Ovary (tissue), 9 donors: Measurements from ENCODE around the gene SAA4. TPM values are rescaled to one million over a fixed set of nuclear protein-coding genes. Genes with fewer than 3 reads are reported as not detected.

Experiments
- DNase-seq, 5 donors: peaks; one replicate each; pipeline ENCODE4 v3.0.0-alpha.2; 2019 to 2020
- H3K27ac ChIP-seq, 2 donors: fragments of 200-600 bp; one replicate each; pipeline versions ENCODE4 v1.5.1 to v1.8.0; 2019 to 2022
- H3K27me3 ChIP-seq: fragments of 200-600 bp; one replicate; pipeline ENCODE4 v1.8.0; 2022
- H3K36me3 ChIP-seq: fragments of 200-600 bp; sonication (generic); one replicate; pipeline ENCODE4 v1.5.1; 2019
- H3K4me1 ChIP-seq: one replicate; pipeline ENCODE4 v1.8.1; 2013; ENCODE audit warnings: mild to moderate bottlenecking, moderate library complexity; ENCODE audit not compliant: insufficient read depth
- H3K4me3 ChIP-seq: fragments of 200-600 bp; sonication (generic); one replicate; pipeline ENCODE4 v1.5.1; 2017
- H3K9me3 ChIP-seq, 2 donors: fragments of 200-600 bp in 1 of 2; sonication (generic) in 1 of 2; one replicate each; pipeline versions ENCODE4 v1.5.1 to v1.8.1; 2013 to 2019; ENCODE audit warnings: mild to moderate bottlenecking in 1 of 2, moderate library complexity in 1 of 2
- CTCF ChIP-seq, 3 donors: fragments of 450-650 bp in 2 of 3; fragments of 200-600 bp in 1 of 3; IDR thresholded peaks; one replicate each; pipeline versions ENCODE4 v1.5.1 to v1.8.0; 2016 to 2022; ENCODE audit warnings: antibody characterized with exemption in 3 of 3, mild to moderate bottlenecking in 1 of 3
- EP300 ChIP-seq: sonication (generic); formaldehyde crosslinking; IDR thresholded peaks from one replicate; pipeline ENCODE4 v1.6.1; 2017; ENCODE audit warnings: antibody characterized with exemption
- POLR2A ChIP-seq: fragments of 450-650 bp; IDR thresholded peaks from one replicate; pipeline ENCODE4 v1.6.1; 2017; ENCODE audit warnings: antibody characterized with exemption, mild to moderate bottlenecking, moderate library complexity
- WGBS, 3 donors: extraction: QIAGEN DNeasy Blood & Tissue Kit in 1 of 3; methylation state at CpG; one replicate each; pipeline versions ENCODE4 v1.1.5 to v1.1.7; 2013 to 2017; 5-methylcytosine and 5-hydroxymethylcytosine counted together
- intact Hi-C, 4 donors: fragments of 100-400 bp; cut with DNase I; formaldehyde crosslinking; loops; one replicate each; pipeline versions ENCODE4 v1.11.0 to v1.15.1; 2022 to 2023
- polyA plus RNA-seq, 2 donors: library from polyadenylated mRNA; stranded (reverse); fragments of 200-250 nt in 1 of 2; fragments of 350-450 nt in 1 of 2; fragmentation: Illumina TruSeq in 1 of 2; extraction: RNeasy Lipid Tissue Mini Kit (QIAGEN cat#74804) in 1 of 2; gene quantifications; one replicate each; pipeline ENCODE4 v1.2.3, GENCODE V29; 2013 to 2014
- total RNA-seq, 7 donors: library from RNA; depleted of rRNA in 2 of 7; stranded (reverse); fragments of >200 nt in 2 of 7; fragmentation: NEBNext Ultra II Directional in 3 of 7; extraction: Animal tissue kit (Norgen Biotek cat#: 25700) in 3 of 7; gene quantifications; one replicate each; pipeline versions ENCODE4 v1.1.0 to v1.2.4, GENCODE V29; 2016 to 2023
- donor health status: DM: no; HTN: no; CAD: no; lungs with moderate emphysema.
- donor health status: DM: no; HTN: no; CAD: no.
- donor health status: Bipolar disorder and iron deficiency.
- donor health status: DM: yes; HTN: yes; CAD: no.
- donor health status: DM: no; HTN: no; CAD: no.
- donor health status: DM: yes; HTN: yes; CAD: no.

The SAA4 gene
- total and polyA plus RNA-seq, 9 donors = 0.57 TPM; not detected in 8

GRCh38 chr11:18223591-18224387, 12.8 kb downstream of the SAA4 start:
- 58 to 61% (median 60%) methylated on average over 3 of the region's 3 CpGs for WGBS, 3 donors
- intact Hi-C loops = no loop called here
- Histone ChIP-seq H3K27me3 (no peaks in the 10 kb centered on the region), H3K27ac (no peak overlapping the region), H3K9me3 (no peaks in the 10 kb centered on the region), H3K36me3 (no peaks in the 10 kb centered on the region), H3K4me3 (no peak overlapping the region), H3K4me1 (no peaks in the 10 kb centered on the region)
- TF ChIP-seq CTCF (IDR thresholded peaks at IDR 0.05) = no peak
- no peak for TF ChIP-seq EP300
- TF ChIP-seq POLR2A = no peak
- no peak for DNase-seq

GRCh38 chr11:18222814-18223421, 13.7 kb downstream of the SAA4 start:
- intact Hi-C loops = no loop called here
- Histone ChIP-seq H3K27ac (no peak overlapping the region), H3K9me3 (no peaks in the 10 kb centered on the region), H3K4me3 (no peak overlapping the region), H3K27me3 (no peaks in the 10 kb centered on the region), H3K4me1 (no peaks in the 10 kb centered on the region), H3K36me3 (no peaks in the 10 kb centered on the region)
- DNase-seq = no peak
- 88 to 93% (median 91%) methylated on average over 3 of the region's 3 CpGs for WGBS, 3 donors
- TF ChIP-seq CTCF (IDR thresholded peaks at IDR 0.05) (no peak), EP300 (no peak), POLR2A (no peak)

- Histone ChIP-seq H3K4me1 (no peaks in the 10 kb centered on the region), H3K27ac (no peak overlapping the region), H3K27me3 (no peaks in the 10 kb centered on the region), H3K9me3 (no peaks in the 10 kb centered on the region), H3K36me3 (no peaks in the 10 kb centered on the region), H3K4me3 (no peak overlapping the region)
- DNase-seq = no peak
- TF ChIP-seq EP300 (no peak), CTCF (IDR thresholded peaks at IDR 0.05) (no peak), POLR2A (no peak)
- intact Hi-C loops = no loop called here
- 79 to 83% (median 83%) methylated on average over 4 to 5 of the region's 5 CpGs for WGBS, 3 donors
Observed at GRCh38 chr11:18221274-18221876, 15.2 kb downstream of the SAA4 start.

GRCh38 chr11:18209058-18209457, 27.5 kb downstream of the SAA4 start:
- DNase-seq = no peak
- intact Hi-C loops = no loop called here
- 16 to 34% (median 27%) methylated on average over 33 of the region's 33 CpGs for WGBS, 3 donors
- Histone ChIP-seq H3K9me3 (no peaks in the 10 kb centered on the region), H3K27ac (no peak overlapping the region), H3K27me3 (no peaks in the 10 kb centered on the region), H3K36me3 (no peaks in the 10 kb centered on the region), H3K4me1 (no peaks in the 10 kb centered on the region), H3K4me3 (no peak overlapping the region)
- TF ChIP-seq POLR2A (no peak), CTCF (IDR thresholded peaks at IDR 0.05) (no peak), EP300 (no peak)
